Loucy (cell line): ENCODE data around the gene SLIT1.

ENCODE experiments used
- H2AFZ ChIP-seq: fragments of 200-600 bp; sonication (generic); 2 replicates; pipeline ENCODE4 v1.6.0; 2016; ENCODE audit warnings: antibody characterized with exemption, mild to moderate bottlenecking, low read length, moderate library complexity
- H3F3A ChIP-seq: fragments of 200-600 bp; 2 replicates; pipeline ENCODE4 v1.6.0; 2016; ENCODE audit warnings: antibody characterized with exemption, low read depth, mild to moderate bottlenecking
- H3K27me3 ChIP-seq: fragments of 200-600 bp; sonication (generic); 2 replicates; pipeline ENCODE4 v1.6.1; 2014; ENCODE audit warnings: low read length, mild to moderate bottlenecking; ENCODE audit not compliant: insufficient read depth, poor library complexity, severe bottlenecking
- H3K36me3 ChIP-seq: fragments of 200-600 bp; sonication (generic); 2 replicates; pipeline ENCODE4 v1.6.1; 2016; ENCODE audit warnings: low read length; ENCODE audit not compliant: insufficient read depth
- H3K4me1 ChIP-seq: fragments of 200-600 bp; sonication (generic); 2 replicates; pipeline ENCODE4 v1.5.1; 2014; ENCODE audit warnings: low read length, mild to moderate bottlenecking; ENCODE audit not compliant: insufficient read depth, poor library complexity, severe bottlenecking
- H3K4me2 ChIP-seq: fragments of 200-600 bp; sonication (generic); 2 replicates; pipeline ENCODE4 v1.6.0; 2014; ENCODE audit warnings: antibody characterized with exemption, low read length, low read depth, mild to moderate bottlenecking; ENCODE audit not compliant: poor library complexity, severe bottlenecking
- H3K4me3 ChIP-seq: fragments of 200-600 bp; sonication (generic); 2 replicates; pipeline ENCODE4 v1.5.1; 2014; ENCODE audit warnings: low read length, mild to moderate bottlenecking, mixed read lengths; ENCODE audit not compliant: poor library complexity, severe bottlenecking
- H3K79me2 ChIP-seq: fragments of 200-600 bp; sonication (generic); 2 replicates; pipeline ENCODE4 v1.6.1; 2014; ENCODE audit warnings: low read length; ENCODE audit not compliant: insufficient read depth
- H3K9ac ChIP-seq: fragments of 200-600 bp; sonication (generic); 2 replicates; pipeline ENCODE4 v1.6.0; 2014; ENCODE audit warnings: mild to moderate bottlenecking, low read depth, low read length, moderate library complexity; ENCODE audit not compliant: poor library complexity, severe bottlenecking
- H3K9me2 ChIP-seq: fragments of 200-600 bp; sonication (generic); replicated peaks from 2 replicates; pipeline ENCODE4 v1.6.1; 2016; ENCODE audit warnings: low read depth, low read length, mixed read lengths
- H3K9me3 ChIP-seq: fragments of 200-600 bp; sonication (generic); 2 replicates; pipeline ENCODE4 v1.6.1; 2014; ENCODE audit warnings: mild to moderate bottlenecking, antibody characterized with exemption, low read length, low read depth; ENCODE audit not compliant: insufficient read depth
- H4K20me1 ChIP-seq: fragments of 200-600 bp; sonication (generic); 2 replicates; pipeline ENCODE4 v1.6.0; 2014; ENCODE audit warnings: antibody characterized with exemption, low read length, mild to moderate bottlenecking; ENCODE audit not compliant: insufficient read depth, poor library complexity, severe bottlenecking
- CTCF ChIP-seq: fragments of 200-600 bp; sonication (generic); conservative IDR thresholded peaks from 2 replicates; pipeline ENCODE4 v1.5.1; 2014; ENCODE audit warnings: mild to moderate bottlenecking, antibody characterized with exemption, low read length
- EZH2phosphoT487 ChIP-seq: fragments of 200-600 bp; IDR thresholded peaks from 2 replicates; pipeline ENCODE4 v1.6.1; 2018; ENCODE audit warnings: antibody characterized with exemption, mild to moderate bottlenecking, moderate library complexity, borderline replicate concordance

SLIT1 gene

GRCh38 chr10:97025613-97026242 is 160.0 kb downstream of the SLIT1 start:
- Histone ChIP-seq H2AFZ (no peak overlapping the region), H3K36me3 (no peaks in the 10 kb centered on the region), H3K9ac (no peak overlapping the region), H3K4me3 (no peak overlapping the region), H3K27me3 (no peaks in the 10 kb centered on the region), H3K79me2 (no peaks in the 10 kb centered on the region), H3K9me2 (no peaks in the 10 kb centered on the region), H4K20me1 (no peaks in the 10 kb centered on the region), H3K4me1 (peaks cover 6% of the 10 kb centered on the region), H3F3A (no peaks in the 10 kb centered on the region), H3K9me3 (no peaks in the 10 kb centered on the region), H3K4me2 (no peak overlapping the region)
- TF ChIP-seq CTCF, result peak; percentile 93
- TF ChIP-seq EZH2phosphoT487, result no peak

GRCh38 chr10:97024168-97025073 is 161.3 kb downstream of the SLIT1 start:
- no peaks in the 10 kb centered on the region for H3K9me3 ChIP-seq
- H3K27me3 ChIP-seq, result no peaks in the 10 kb centered on the region
- H3K9me2 ChIP-seq, result no peaks in the 10 kb centered on the region
- no peaks in the 10 kb centered on the region for H3K36me3 ChIP-seq
- H3K79me2 ChIP-seq, result no peaks in the 10 kb centered on the region
- H2AFZ ChIP-seq, result no peak overlapping the region
- no peaks in the 10 kb centered on the region for H3F3A ChIP-seq
- H3K4me2 ChIP-seq, result no peak overlapping the region
- no peak overlapping the region for H3K9ac ChIP-seq
- H3K4me1 ChIP-seq, result peaks cover 6% of the 10 kb centered on the region
- no peaks in the 10 kb centered on the region for H4K20me1 ChIP-seq
- no peak overlapping the region for H3K4me3 ChIP-seq
- no peak for TF ChIP-seq EZH2phosphoT487
- no peak for TF ChIP-seq CTCF

- Histone ChIP-seq H3K4me1 (peaks cover 6% of the 10 kb centered on the region), H3K9ac (no peak overlapping the region), H3K9me2 (no peaks in the 10 kb centered on the region), H3K79me2 (no peaks in the 10 kb centered on the region), H4K20me1 (no peaks in the 10 kb centered on the region), H3K9me3 (no peaks in the 10 kb centered on the region), H3K4me3 (no peak overlapping the region), H3K4me2 (no peak overlapping the region), H3K36me3 (no peaks in the 10 kb centered on the region), H3F3A (no peaks in the 10 kb centered on the region), H3K27me3 (no peaks in the 10 kb centered on the region), H2AFZ (no peak overlapping the region)
- TF ChIP-seq CTCF (no peak), EZH2phosphoT487 (no peak)
Observed at GRCh38 chr10:97023401-97024167, 162.2 kb downstream of the SLIT1 start.
